ENCODE measurements around the gene RAF1. TPM values are rescaled to one million over a fixed set of nuclear protein-coding genes. Genes with fewer than 3 reads are reported as not detected.

The RAF1 gene
- total and polyA plus RNA-seq, 9 of the 15 experiments (the other 6 are each of a cell fraction or from before 2014, with no cell fraction given): 28.0 to 183 (median 85.6) TPM

DNA sequence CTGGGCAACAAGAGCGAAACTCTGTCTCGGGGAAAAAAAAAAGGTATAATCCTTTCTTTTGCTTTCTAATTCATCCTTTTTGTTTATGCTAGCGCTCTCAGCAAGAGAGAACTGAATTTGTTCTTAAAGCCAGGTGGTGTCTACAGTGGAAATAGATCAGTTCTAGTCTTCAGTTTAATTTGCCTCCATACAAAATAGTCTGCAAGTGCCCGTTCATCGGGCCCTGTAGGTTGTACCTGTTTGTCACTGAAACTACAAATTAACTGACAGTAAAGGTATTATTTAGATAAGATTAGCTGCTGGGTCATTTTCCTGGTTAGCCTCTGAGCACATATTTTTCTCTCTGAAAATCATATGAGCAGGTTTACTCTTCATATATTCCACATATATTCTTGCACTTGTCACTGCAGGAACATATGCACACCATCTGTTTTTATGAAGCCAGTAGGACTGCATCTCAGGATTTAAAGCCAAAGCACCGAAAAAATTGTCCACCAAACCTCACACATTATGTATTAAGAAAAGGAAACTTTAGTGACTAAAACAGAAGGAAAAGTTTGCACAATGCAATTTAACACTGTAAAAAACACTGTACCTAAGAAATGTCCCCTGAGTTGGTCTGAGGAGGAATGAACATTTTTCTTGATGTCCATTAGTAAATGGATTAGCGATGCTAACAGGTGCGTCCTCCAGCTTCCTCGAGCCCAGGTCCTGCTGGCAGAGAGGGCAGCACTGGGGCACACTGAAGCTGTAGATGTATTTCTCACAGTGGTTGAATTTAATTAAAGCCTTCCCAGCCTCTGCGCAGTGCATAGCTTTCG, 119.1 kb downstream of the RAF1 start (continued):
- TF ChIP-seq, protein P1, sequence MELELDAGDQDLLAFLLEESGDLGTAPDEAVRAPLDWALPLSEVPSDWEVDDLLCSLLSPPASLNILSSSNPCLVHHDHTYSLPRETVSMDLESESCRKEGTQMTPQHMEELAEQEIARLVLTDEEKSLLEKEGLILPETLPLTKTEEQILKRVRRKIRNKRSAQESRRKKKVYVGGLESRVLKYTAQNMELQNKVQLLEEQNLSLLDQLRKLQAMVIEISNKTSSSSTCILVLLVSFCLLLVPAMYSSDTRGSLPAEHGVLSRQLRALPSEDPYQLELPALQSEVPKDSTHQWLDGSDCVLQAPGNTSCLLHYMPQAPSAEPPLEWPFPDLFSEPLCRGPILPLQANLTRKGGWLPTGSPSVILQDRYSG (tag; conservative IDR thresholded peaks at IDR 0.05; ENCODE audit: low read depth): no peak
- TF ChIP-seq HDAC3 (IDR thresholded peaks at IDR 0.05; ENCODE audit: borderline replicate concordance, partially characterized antibody) (no peak), MITF (IDR thresholded peaks at IDR 0.05) (no peak), ZEB2 (IDR thresholded peaks at IDR 0.05) (no peak), STAG1 (CRISPR knock-in tag; IDR thresholded peaks at IDR 0.05; ENCODE audit: borderline replicate concordance) (no peak), ESRRB (CRISPR knock-in tag; IDR thresholded peaks at IDR 0.05; ENCODE audit: borderline replicate concordance) (no peak), ZNF696 (CRISPR knock-in tag; conservative IDR thresholded peaks at IDR 0.05) (no peak)
- TF ChIP-seq, protein P2, sequence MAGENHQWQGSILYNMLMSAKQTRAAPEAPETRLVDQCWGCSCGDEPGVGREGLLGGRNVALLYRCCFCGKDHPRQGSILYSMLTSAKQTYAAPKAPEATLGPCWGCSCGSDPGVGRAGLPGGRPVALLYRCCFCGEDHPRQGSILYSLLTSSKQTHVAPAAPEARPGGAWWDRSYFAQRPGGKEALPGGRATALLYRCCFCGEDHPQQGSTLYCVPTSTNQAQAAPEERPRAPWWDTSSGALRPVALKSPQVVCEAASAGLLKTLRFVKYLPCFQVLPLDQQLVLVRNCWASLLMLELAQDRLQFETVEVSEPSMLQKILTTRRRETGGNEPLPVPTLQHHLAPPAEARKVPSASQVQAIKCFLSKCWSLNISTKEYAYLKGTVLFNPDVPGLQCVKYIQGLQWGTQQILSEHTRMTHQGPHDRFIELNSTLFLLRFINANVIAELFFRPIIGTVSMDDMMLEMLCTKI (IDR thresholded peaks at IDR 0.05; ENCODE audit: partially characterized antibody): no peak

Data from K562 (cell line).